OCI-LY7 (cell line): Measurements from ENCODE around the gene ELMO1.

Source experiments
- CTCF ChIP-seq: fragments of 200-600 bp; sonication (generic); conservative IDR thresholded peaks from 2 replicates; pipeline ENCODE4 v1.5.1; 2014; ENCODE audit warnings: mild to moderate bottlenecking, antibody characterized with exemption, low read length, moderate library complexity, mixed read lengths
- EZH2phosphoT487 ChIP-seq: fragments of 200-600 bp; sonication (generic); IDR thresholded peaks from 2 replicates; pipeline ENCODE4 v1.6.1; 2018; ENCODE audit warnings: low read depth, borderline replicate concordance, mild to moderate bottlenecking, mixed run types, antibody characterized with exemption, low read length, moderate library complexity, mixed read lengths

- no peak for TF ChIP-seq CTCF
- TF ChIP-seq EZH2phosphoT487: no peak
These were observed 627.0 kb downstream of the ELMO1 start for GRCh38 chr7:36821617-36822016.
